H1 (cell line): ENCODE measurements around the gene KRR1. TPM values are rescaled to one million over a fixed set of nuclear protein-coding genes. Genes with fewer than 3 reads are reported as not detected.

Source experiments
- CTCF ChIA-PET: fragments of 300-600 bp; sonication (Branson Sonifier 250); formaldehyde crosslinking; loops from one replicate; lab custom pipeline; 2021; ENCODE audit not compliant: partially characterized antibody; lab: Charles Lee
- POLR2A ChIA-PET: fragments of 300-600 bp; sonication (Branson Sonifier 250); formaldehyde crosslinking; loops from one replicate; lab custom pipeline; 2021; ENCODE audit warnings: inconsistent platforms; ENCODE audit not compliant: partially characterized antibody; lab: Charles Lee
- DNase-seq, 2 experiments: peaks; one replicate each; pipeline versions ENCODE4 v3.0.0 to v3.0.0-alpha.2; 2010 to 2022; ENCODE audit warnings: low spot score in 2 of 2, low read depth in 1 of 2, mixed read lengths in 1 of 2
- FAIRE-seq: peaks from 2 replicates; lab custom pipeline; 2011; peaks lifted over from hg19 to GRCh38; lab: Jason Lieb, UNC
- H2AFZ ChIP-seq: 2 replicates; pipeline ENCODE4 v1.8.1; 2012; ENCODE audit warnings: low read length, inconsistent platforms
- H2AK5ac ChIP-seq: 2 replicates; pipeline ENCODE4 v1.6.1; 2013; ENCODE audit warnings: low read depth, low read length
- H2BK120ac ChIP-seq: replicated peaks from 2 replicates; pipeline ENCODE3; 2013; ENCODE audit warnings: low read depth, low read length, inconsistent platforms
- H2BK12ac ChIP-seq: 2 replicates; pipeline ENCODE4 v1.6.1; 2013; ENCODE audit warnings: low read depth, low read length
- H2BK15ac ChIP-seq: 2 replicates; pipeline ENCODE4 v1.6.1; 2013; ENCODE audit warnings: low read length
- H2BK20ac ChIP-seq: 2 replicates; pipeline ENCODE4 v1.6.1; 2013; ENCODE audit warnings: low read length
- H2BK5ac ChIP-seq: 2 replicates; pipeline ENCODE4 v1.6.1; 2013; ENCODE audit warnings: low read depth, low read length
- H3K14ac ChIP-seq: 2 replicates; pipeline ENCODE4 v1.6.1; 2013; ENCODE audit warnings: inconsistent platforms; ENCODE audit not compliant: insufficient read length
- H3K18ac ChIP-seq: 2 replicates; pipeline ENCODE4 v1.6.1; 2013; ENCODE audit warnings: low read length; ENCODE audit errors: extremely low read depth
- H3K23ac ChIP-seq: 2 replicates; pipeline ENCODE4 v1.6.1; 2013; ENCODE audit warnings: inconsistent platforms; ENCODE audit not compliant: insufficient read length
- H3K23me2 ChIP-seq: 2 replicates; pipeline ENCODE4 v1.6.1; 2013; ENCODE audit warnings: low read depth, low read length
- H3K27ac ChIP-seq: 2 replicates; pipeline ENCODE4 v1.6.1; 2011; ENCODE audit warnings: low read depth, low read length, inconsistent platforms
- H3K27me3 ChIP-seq, 4 experiments: replicated peaks in 1 of 4; 1 replicate in 1 of 4; 2 replicates in 3 of 4; pipeline versions ENCODE4 v1.6.1 to v1.8.1; 2011 to 2013; ENCODE audit warnings: low read length in 3 of 4, mild to moderate bottlenecking in 3 of 4, inconsistent platforms in 2 of 4, mixed read lengths in 2 of 4, moderate library complexity in 1 of 4; ENCODE audit not compliant: control insufficient read depth in 3 of 4, insufficient read depth in 3 of 4; ENCODE audit errors: extremely low read depth in 1 of 4
- H3K36me3 ChIP-seq, 4 experiments: 2 replicates each; pipeline versions ENCODE4 v1.6.1 to v1.8.1; 2011 to 2013; ENCODE audit warnings: mild to moderate bottlenecking in 4 of 4, low read length in 3 of 4, moderate library complexity in 2 of 4, control low read depth in 1 of 4, inconsistent platforms in 1 of 4; ENCODE audit not compliant: insufficient read depth in 4 of 4, control insufficient read depth in 2 of 4
- H3K4ac ChIP-seq: replicated peaks from 2 replicates; pipeline ENCODE3; 2013; ENCODE audit warnings: low read length, low read depth, mixed read lengths, inconsistent platforms; ENCODE audit not compliant: insufficient read length
- H3K4me1 ChIP-seq, 4 experiments: replicated peaks in 1 of 4; 1 replicate in 1 of 4; 2 replicates in 3 of 4; pipeline versions ENCODE4 v1.6.1 to v1.8.1; 2011 to 2013; ENCODE audit warnings: low read length in 3 of 4, inconsistent platforms in 2 of 4, mixed read lengths in 1 of 4; ENCODE audit not compliant: insufficient read depth in 4 of 4, control insufficient read depth in 3 of 4
- H3K4me2 ChIP-seq, 2 experiments: 2 replicates each; pipeline versions ENCODE4 v1.6.1 to v1.8.1; 2011 to 2013; ENCODE audit warnings: low read depth in 2 of 2, low read length in 2 of 2, control low read depth in 1 of 2, inconsistent platforms in 1 of 2, mild to moderate bottlenecking in 1 of 2; ENCODE audit not compliant: insufficient read depth in 1 of 2
- H3K4me3 ChIP-seq, 4 experiments: fragments of 200-600, 300-600 bp in 1 of 4; sonication (generic), shearing (Covaris generic), sonication (Bioruptor Twin) in 1 of 4; 2 replicates each; pipeline versions ENCODE4 v1.5.1 to v1.8.1; 2011 to 2016; ENCODE audit warnings: low read length in 4 of 4, low read depth in 3 of 4, control low read depth in 2 of 4, inconsistent platforms in 2 of 4, mild to moderate bottlenecking in 2 of 4, mixed read lengths in 1 of 4, moderate library complexity in 1 of 4; ENCODE audit not compliant: insufficient read depth in 2 of 4; ENCODE audit errors: extremely low read depth in 1 of 4
- H3K56ac ChIP-seq: replicated peaks from 2 replicates; pipeline ENCODE3; 2013; ENCODE audit warnings: low read depth, mild to moderate bottlenecking, mixed read lengths, low read length, inconsistent platforms; ENCODE audit not compliant: insufficient read length
- H3K79me1 ChIP-seq: 2 replicates; pipeline ENCODE4 v1.6.1; 2013; ENCODE audit warnings: low read depth, low read length, control low read depth
- H3K79me2 ChIP-seq, 2 experiments: 2 replicates each; pipeline versions ENCODE4 v1.6.1 to v1.8.1; 2012 to 2013; ENCODE audit warnings: low read length in 2 of 2, mild to moderate bottlenecking in 2 of 2, inconsistent platforms in 1 of 2; ENCODE audit not compliant: insufficient read depth in 2 of 2, control insufficient read depth in 1 of 2
- H3K9ac ChIP-seq, 4 experiments: replicated peaks in 1 of 4; 1 replicate in 1 of 4; 2 replicates in 3 of 4; pipeline versions ENCODE4 v1.6.1 to v1.8.1; 2011 to 2013; ENCODE audit warnings: low read depth in 3 of 4, low read length in 3 of 4, control low read depth in 2 of 4, mild to moderate bottlenecking in 2 of 4, moderate library complexity in 2 of 4, inconsistent platforms in 1 of 4; ENCODE audit errors: extremely low read depth in 1 of 4
- H3K9me3 ChIP-seq, 2 experiments: 2 replicates each; pipeline versions ENCODE4 v1.6.1 to v1.8.1; 2012 to 2013; ENCODE audit warnings: mild to moderate bottlenecking in 2 of 2, moderate library complexity in 2 of 2, control low read depth in 1 of 2, inconsistent platforms in 1 of 2, low read depth in 1 of 2, low read length in 1 of 2, mixed read lengths in 1 of 2; ENCODE audit not compliant: insufficient read depth in 2 of 2
- H4K20me1 ChIP-seq, 2 experiments: replicated peaks in 1 of 2; 2 replicates each; pipeline versions ENCODE3 to v1.8.1; 2011 to 2013; ENCODE audit warnings: inconsistent platforms in 2 of 2, low read length in 2 of 2, mild to moderate bottlenecking in 1 of 2; ENCODE audit not compliant: insufficient read depth in 2 of 2, control insufficient read depth in 1 of 2
- H4K5ac ChIP-seq: 2 replicates; pipeline ENCODE4 v1.6.1; 2013; ENCODE audit warnings: low read length, low read depth, mixed read lengths, inconsistent platforms; ENCODE audit not compliant: insufficient read length
- H4K8ac ChIP-seq: 2 replicates; pipeline ENCODE4 v1.8.0; 2013; ENCODE audit warnings: mild to moderate bottlenecking, moderate library complexity, low read length, inconsistent platforms; ENCODE audit not compliant: insufficient read depth; ENCODE audit errors: extremely low read depth
- H4K91ac ChIP-seq: replicated peaks from 2 replicates; pipeline ENCODE3; 2013; ENCODE audit warnings: low read length, mixed read lengths, inconsistent platforms; ENCODE audit not compliant: insufficient read length
- POLR2A ChIP-seq, 2 experiments: IDR thresholded peaks; 1 replicate in 1 of 2; 2 replicates in 1 of 2; pipeline ENCODE4 v1.6.1; 2011; ENCODE audit warnings: low read depth in 2 of 2, low read length in 2 of 2, mild to moderate bottlenecking in 2 of 2; ENCODE audit errors: control extremely low read depth in 1 of 2
- RAD21 ChIP-seq, 2 experiments: IDR thresholded peaks in 1 of 2; conservative IDR thresholded peaks in 1 of 2; 2 replicates each; pipeline ENCODE4 v1.6.1; 2011; ENCODE audit warnings: low read depth in 2 of 2, low read length in 2 of 2, improper control_type of control experiment in 1 of 2, inconsistent platforms in 1 of 2, mild to moderate bottlenecking in 1 of 2, moderate library complexity in 1 of 2
- RBBP5 ChIP-seq: IDR thresholded peaks from 2 replicates; pipeline ENCODE4 v1.7.1; 2012; ENCODE audit warnings: low read depth, mild to moderate bottlenecking, inconsistent platforms, low read length, moderate library complexity, borderline replicate concordance
- WGBS, 2 experiments: shearing (Covaris generic) in 1 of 2; methylation state at CpG; one replicate each; pipeline versions ENCODE4 v1.1.6 to v1.1.7; 2013 to 2015; ENCODE audit warnings: low lambda C conversion rate in 2 of 2, mixed read lengths in 2 of 2, inconsistent platforms in 1 of 2, low coverage in 1 of 2, missing lambda C conversion rate in 1 of 2; ENCODE audit not compliant: insufficient replicate concordance in 2 of 2, insufficient coverage in 1 of 2, insufficient read length in 1 of 2; ENCODE audit errors: extremely low coverage in 1 of 2, missing lambda C conversion rate in 1 of 2; 5-methylcytosine and 5-hydroxymethylcytosine counted together
- polyA plus RNA-seq, 7 experiments: library from polyadenylated mRNA; depleted of rRNA in 3 of 7; stranded (reverse) in 5 of 7; unstranded in 2 of 7; fragments of >200 nt in 5 of 7; fragments of 200-250 nt in 2 of 7; gene quantifications; 1 replicate in 5 of 7; 2 replicates in 1 of 7; 4 replicates in 1 of 7; pipeline versions ENCODE4 v1.2.1 to v1.2.3, GENCODE V29; 2011 to 2013; ENCODE audit warnings: missing spikeins in 2 of 7, mixed read lengths in 2 of 7
- total RNA-seq: library from RNA; stranded (reverse); fragmentation: NEBNext Ultra II Directional; extraction: Animal tissue kit (Norgen Biotek cat#: 25700); gene quantifications from 2 replicates; pipeline ENCODE4 v1.2.1, GENCODE V29; 2021
- TF ChIP-seq, protein P1 (sequence below), 3 experiments: IDR thresholded peaks; 1 replicate in 2 of 3; 2 replicates in 1 of 3; pipeline versions ENCODE4 v1.5.1 to v1.6.1; 2011; ENCODE audit warnings: low read length in 3 of 3, mild to moderate bottlenecking in 3 of 3, inconsistent platforms in 2 of 3, low read depth in 1 of 3, moderate library complexity in 1 of 3; ENCODE audit not compliant: insufficient read depth in 1 of 3; ENCODE audit errors: control extremely low read depth in 1 of 3

Gene KRR1
- total and polyA plus RNA-seq, 2 of the 8 experiments (the other 6 are each of a cell fraction or from before 2014, with no cell fraction given), result 6.1 to 80.1 TPM

DNA sequence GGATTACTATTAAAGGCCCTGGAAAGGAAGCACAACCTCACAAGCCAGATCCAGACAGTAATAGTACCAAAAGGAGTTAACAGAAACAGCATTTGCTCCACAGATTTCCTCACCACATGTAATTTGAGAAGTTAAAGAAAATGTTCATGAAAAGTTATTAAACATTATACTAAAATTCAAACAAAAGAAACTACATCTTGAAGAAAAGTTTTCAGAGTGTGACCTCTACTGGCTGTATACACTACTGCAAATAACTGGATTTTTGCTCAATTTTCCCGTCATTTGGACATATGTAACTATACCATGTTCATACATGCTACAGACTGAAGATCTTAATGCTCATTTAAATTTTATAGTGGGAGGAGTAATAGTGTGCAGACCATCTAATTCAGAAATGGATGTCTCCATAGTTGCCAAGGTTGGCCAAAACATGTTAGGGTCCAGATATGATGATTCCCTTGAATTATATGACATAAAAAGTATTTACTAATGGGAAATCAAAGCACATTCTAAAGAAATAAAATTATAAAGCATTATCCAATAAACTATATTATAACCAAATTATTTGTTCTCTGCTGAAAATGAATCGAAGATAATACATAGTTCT lies 5.6 kb downstream of the KRR1 start:
- no peak overlapping the region for H3K4me2 ChIP-seq
- no peak overlapping the region for H3K4me3 ChIP-seq
- no peaks in the 10 kb centered on the region; a peak in 2 of 7 replicates for H3K4me1 ChIP-seq
- WGBS, 2 experiments, result 96% methylated on average over 2 of the region's 2 CpGs; no CpG with 5 or more reads in 1 of the 2 experiments
- H4K20me1 ChIP-seq, result peaks cover 2 to 4% of the 10 kb centered on the region in 2 experiments
- no peak overlapping the region for H4K91ac ChIP-seq
- no peak for DNase-seq
- H3K56ac ChIP-seq, result no peak overlapping the region
- no peak overlapping the region for H2AFZ ChIP-seq
- H3K23ac ChIP-seq, result no peak overlapping the region
- no peak overlapping the region for H4K8ac ChIP-seq
- H2BK12ac ChIP-seq, result no peak overlapping the region
- no peak overlapping the region for H2BK120ac ChIP-seq
- no peak overlapping the region for H2BK5ac ChIP-seq
- no peak overlapping the region for H4K5ac ChIP-seq
- FAIRE-seq, result no peak
- ChIA-PET POLR2A (no interaction called here), CTCF (interaction anchor here (0.7 to 5.2 kb wide), 6 partner anchors 10 to 899 kb away, joined by 3 to 40 read pairs (median 4); no protein-coding TSS in a partner anchor)
- H3K23me2 ChIP-seq, result no peaks in the 10 kb centered on the region; the same call in 1 of the 2 replicates
- H3K79me2 ChIP-seq, result peaks cover 13 to 44% of the 10 kb centered on the region in 2 experiments; a peak in 3 of 4 replicates
- no peak overlapping the region for H2BK20ac ChIP-seq
- H2BK15ac ChIP-seq, result no peak overlapping the region
- H3K4ac ChIP-seq, result no peak overlapping the region
- peaks cover 17 to 59% (median 31%) of the 10 kb centered on the region in 4 experiments for H3K36me3 ChIP-seq
- no peak overlapping the region for H3K14ac ChIP-seq
- no peaks in the 10 kb centered on the region for H3K27me3 ChIP-seq
- no peak overlapping the region for H3K27ac ChIP-seq
- H3K79me1 ChIP-seq, result no peaks in the 10 kb centered on the region
- H3K9me3 ChIP-seq, result no peaks in the 10 kb centered on the region
- no peak overlapping the region for H2AK5ac ChIP-seq
- TF ChIP-seq RAD21 (IDR thresholded peaks at IDR 0.05 in 1 of 2, conservative IDR thresholded peaks at IDR 0.05 in 1 of 2; ENCODE audit: low read depth in 2 of 2, low read length in 2 of 2) (peak in 1 of 2 experiments; percentile 36; a peak in 3 of 4 replicates), RBBP5 (no peak), POLR2A (IDR thresholded peaks at IDR 0.05; ENCODE audit: control extremely low read depth in 1 of 2, low read depth in 2 of 2, low read length in 2 of 2) (no peak)
- TF ChIP-seq, protein P1, sequence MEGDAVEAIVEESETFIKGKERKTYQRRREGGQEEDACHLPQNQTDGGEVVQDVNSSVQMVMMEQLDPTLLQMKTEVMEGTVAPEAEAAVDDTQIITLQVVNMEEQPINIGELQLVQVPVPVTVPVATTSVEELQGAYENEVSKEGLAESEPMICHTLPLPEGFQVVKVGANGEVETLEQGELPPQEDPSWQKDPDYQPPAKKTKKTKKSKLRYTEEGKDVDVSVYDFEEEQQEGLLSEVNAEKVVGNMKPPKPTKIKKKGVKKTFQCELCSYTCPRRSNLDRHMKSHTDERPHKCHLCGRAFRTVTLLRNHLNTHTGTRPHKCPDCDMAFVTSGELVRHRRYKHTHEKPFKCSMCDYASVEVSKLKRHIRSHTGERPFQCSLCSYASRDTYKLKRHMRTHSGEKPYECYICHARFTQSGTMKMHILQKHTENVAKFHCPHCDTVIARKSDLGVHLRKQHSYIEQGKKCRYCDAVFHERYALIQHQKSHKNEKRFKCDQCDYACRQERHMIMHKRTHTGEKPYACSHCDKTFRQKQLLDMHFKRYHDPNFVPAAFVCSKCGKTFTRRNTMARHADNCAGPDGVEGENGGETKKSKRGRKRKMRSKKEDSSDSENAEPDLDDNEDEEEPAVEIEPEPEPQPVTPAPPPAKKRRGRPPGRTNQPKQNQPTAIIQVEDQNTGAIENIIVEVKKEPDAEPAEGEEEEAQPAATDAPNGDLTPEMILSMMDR (IDR thresholded peaks at IDR 0.05; ENCODE audit: control extremely low read depth in 1 of 3, insufficient read depth in 1 of 3, low read depth in 1 of 3, low read length in 3 of 3), result peak in 2 of 3 experiments; percentile 11 to 36; a peak in 2 of 4 replicates
- TF ChIP-seq, all 59 proteins: peak for 2
- Histone ChIP-seq H3K18ac (no peak overlapping the region), H3K9ac (no peak overlapping the region)
